Skeletal muscle tissue (tissue), 4 donors: ENCODE data around the gene OBI1. TPM values are rescaled to one million over a fixed set of nuclear protein-coding genes. Genes with fewer than 3 reads are reported as not detected.

ENCODE experiments used
- H3K27ac ChIP-seq: one replicate; pipeline ENCODE4 v1.7.0; 2013; ENCODE audit warnings: mild to moderate bottlenecking, low read depth, low read length, inconsistent platforms
- H3K27me3 ChIP-seq, 3 donors: one replicate each; pipeline ENCODE4 v1.7.0; 2013; ENCODE audit warnings: low read length in 3 of 3; ENCODE audit not compliant: control insufficient read depth in 3 of 3, insufficient read depth in 3 of 3
- H3K36me3 ChIP-seq, 3 donors: one replicate each; pipeline ENCODE4 v1.7.0; 2013; ENCODE audit warnings: low read length in 3 of 3; ENCODE audit not compliant: control insufficient read depth in 3 of 3, insufficient read depth in 3 of 3
- H3K4me1 ChIP-seq, 3 donors: one replicate each; pipeline ENCODE4 v1.7.0; 2013; ENCODE audit warnings: low read length in 3 of 3, mild to moderate bottlenecking in 3 of 3; ENCODE audit not compliant: control insufficient read depth in 3 of 3, insufficient read depth in 3 of 3
- H3K4me3 ChIP-seq, 3 donors: one replicate each; pipeline ENCODE4 v1.7.0; 2013; ENCODE audit warnings: low read length in 3 of 3
- H3K9ac ChIP-seq, 3 donors: one replicate each; pipeline ENCODE4 v1.7.0; 2013; ENCODE audit warnings: low read length in 3 of 3, mild to moderate bottlenecking in 3 of 3, moderate library complexity in 2 of 3, low read depth in 1 of 3
- H3K9me3 ChIP-seq, 3 donors: one replicate each; pipeline ENCODE4 v1.7.0; 2013; ENCODE audit warnings: low read length in 3 of 3; ENCODE audit not compliant: control insufficient read depth in 3 of 3
- total RNA-seq: library from RNA; depleted of rRNA; stranded (reverse); fragments of >200 nt; gene quantifications from one replicate; pipeline ENCODE4 v1.2.3, GENCODE V29; 2014
- donor health status: Osteomylitis.

OBI1 gene
- total RNA-seq, 1 donor from 2014 or later = 13.6 TPM

- no peaks in the 10 kb centered on the region for H3K9me3 ChIP-seq
- no peaks in the 10 kb centered on the region for H3K36me3 ChIP-seq
- no peaks in the 10 kb centered on the region for H3K4me1 ChIP-seq
- no peak overlapping the region for H3K4me3 ChIP-seq
- peaks cover 41 to 42% (median 42%) of the 10 kb centered on the region in 3 donors for H3K27me3 ChIP-seq
- no peak overlapping the region for H3K9ac ChIP-seq
- no peak overlapping the region for H3K27ac ChIP-seq
Measured at GRCh38 chr13:78589206-78589605, 69.7 kb downstream of the OBI1 start.

- H3K27me3 ChIP-seq = peaks cover 24 to 30% (median 24%) of the 10 kb centered on the region in 3 donors
- H3K4me1 ChIP-seq = no peaks in the 10 kb centered on the region
- no peak overlapping the region for H3K9ac ChIP-seq
- H3K9me3 ChIP-seq = no peaks in the 10 kb centered on the region
- H3K36me3 ChIP-seq = no peaks in the 10 kb centered on the region
- H3K27ac ChIP-seq = no peak overlapping the region
- H3K4me3 ChIP-seq = no peak overlapping the region
Measured at GRCh38 chr13:78587395-78587794, 71.6 kb downstream of the OBI1 start.

- Histone ChIP-seq H3K27me3 (peaks cover 24 to 29% (median 24%) of the 10 kb centered on the region in 3 donors), H3K27ac (no peak overlapping the region), H3K9ac (no peak overlapping the region), H3K36me3 (no peaks in the 10 kb centered on the region), H3K9me3 (no peaks in the 10 kb centered on the region), H3K4me3 (no peak overlapping the region), H3K4me1 (no peaks in the 10 kb centered on the region)
Measured at GRCh38 chr13:78586706-78587105, 72.2 kb downstream of the OBI1 start.

- Histone ChIP-seq H3K4me3 (no peak overlapping the region), H3K27me3 (peaks cover 0 to 3% (median 0%) of the 10 kb centered on the region in 3 donors), H3K36me3 (no peaks in the 10 kb centered on the region), H3K4me1 (no peaks in the 10 kb centered on the region), H3K9me3 (no peaks in the 10 kb centered on the region), H3K27ac (no peak overlapping the region), H3K9ac (no peak overlapping the region)
Measured at GRCh38 chr13:78576261-78576660, 82.7 kb downstream of the OBI1 start.

- H3K4me1 ChIP-seq = no peaks in the 10 kb centered on the region
- no peaks in the 10 kb centered on the region for H3K36me3 ChIP-seq
- H3K27ac ChIP-seq = no peak overlapping the region
- no peaks in the 10 kb centered on the region for H3K9me3 ChIP-seq
- H3K27me3 ChIP-seq = peaks cover 0 to 3% (median 0%) of the 10 kb centered on the region in 3 donors
- H3K4me3 ChIP-seq = no peak overlapping the region
- H3K9ac ChIP-seq = no peak overlapping the region
Measured at GRCh38 chr13:78572459-78572858, 86.5 kb downstream of the OBI1 start.

GRCh38 chr13:78569029-78569428 is 89.9 kb downstream of the OBI1 start:
- Histone ChIP-seq H3K27me3 (no peaks in the 10 kb centered on the region), H3K9ac (no peak overlapping the region), H3K9me3 (no peaks in the 10 kb centered on the region), H3K4me3 (no peak overlapping the region), H3K36me3 (no peaks in the 10 kb centered on the region), H3K27ac (no peak overlapping the region), H3K4me1 (no peaks in the 10 kb centered on the region)

- no peaks in the 10 kb centered on the region for H3K27me3 ChIP-seq
- H3K4me1 ChIP-seq = no peaks in the 10 kb centered on the region
- no peak overlapping the region for H3K9ac ChIP-seq
- no peak overlapping the region for H3K4me3 ChIP-seq
- no peak overlapping the region for H3K27ac ChIP-seq
- H3K9me3 ChIP-seq = no peaks in the 10 kb centered on the region
- H3K36me3 ChIP-seq = no peaks in the 10 kb centered on the region
Measured at GRCh38 chr13:78566631-78567030, 92.3 kb downstream of the OBI1 start.

Other genes with a start within 250 kb of the OBI1 start
- 1.6 TPM for gene POU4F1, start 55.6 kb downstream of the OBI1 start, total RNA-seq